A549 (cell line): Measurements from ENCODE around the gene NLRC5.

Experiments
- CEBPB ChIP-seq, 2 experiments: fragments of >200 bp in 1 of 2; sonication (Bioruptor Twin) in 1 of 2; formaldehyde crosslinking in 1 of 2; IDR thresholded peaks; 2 replicates each; pipeline ENCODE4 v1.6.1; 2012 to 2016
- CHD4 ChIP-seq: fragments of 200-600 bp; sonication (generic); IDR thresholded peaks from 2 replicates; pipeline ENCODE4 v1.6.1; 2016; ENCODE audit warnings: antibody characterized with exemption, mild to moderate bottlenecking, borderline replicate concordance
- CTCF ChIP-seq: fragments of >200 bp; sonication (Bioruptor Twin); formaldehyde crosslinking; IDR thresholded peaks from 3 replicates; pipeline ENCODE4 v1.5.1; 2016
- E2F6 ChIP-seq: IDR thresholded peaks from 2 replicates; pipeline ENCODE4 v1.6.1; 2012; ENCODE audit warnings: low read depth, borderline replicate concordance
- EP300 ChIP-seq, 2 experiments: fragments of >200 bp; sonication (Bioruptor Twin); formaldehyde crosslinking; IDR thresholded peaks; 2 replicates in 1 of 2; 3 replicates in 1 of 2; pipeline ENCODE4 v1.6.1; 2016 to 2017
- HOXB13 ChIP-seq: fragments of 250-450 bp; sonication (Bioruptor Pico); IDR thresholded peaks from 2 replicates; pipeline ENCODE4 v1.5.0; 2020; ENCODE audit warnings: low read depth, mild to moderate bottlenecking, moderate library complexity
- POLR2A ChIP-seq: IDR thresholded peaks from 2 replicates; pipeline ENCODE4 v1.6.1; 2012; ENCODE audit warnings: mild to moderate bottlenecking, low read length
- RAD21 ChIP-seq, 2 experiments: fragments of >200 bp in 1 of 2; sonication (Bioruptor Twin) in 1 of 2; formaldehyde crosslinking in 1 of 2; IDR thresholded peaks in 1 of 2; conservative IDR thresholded peaks in 1 of 2; 2 replicates in 1 of 2; 3 replicates in 1 of 2; pipeline ENCODE4 v1.6.1; 2012 to 2018; ENCODE audit warnings: inconsistent platforms in 1 of 2
- REST ChIP-seq: fragments of 200-600 bp; sonication (generic); IDR thresholded peaks from 2 replicates; pipeline ENCODE4 v1.6.1; 2016; ENCODE audit warnings: antibody characterized with exemption, mild to moderate bottlenecking, moderate library complexity

- TF ChIP-seq CTCF (no peak), CEBPB (IDR thresholded peaks at IDR 0.05) (no peak), EP300 (IDR thresholded peaks at IDR 0.05) (no peak), CHD4 (no peak), POLR2A (no peak), REST (no peak), E2F6 (no peak), HOXB13 (CRISPR knock-in tag) (no peak), RAD21 (conservative IDR thresholded peaks at IDR 0.05 in 1 of 2, IDR thresholded peaks at IDR 0.05 in 1 of 2) (no peak)
Measured at GRCh38 chr16:57007050-57007449, 17.7 kb downstream of the NLRC5 start.
